ENCODE data around the gene CDK14. TPM values are rescaled to one million over a fixed set of nuclear protein-coding genes. Genes with fewer than 3 reads are reported as not detected.
A peak's percentile ranks its signal among the peaks of the same experiment; 100 is the strongest.

CDK14 gene
- polyA plus RNA-seq, 1 donor from 2014 or later = 25.1 TPM

DNA sequence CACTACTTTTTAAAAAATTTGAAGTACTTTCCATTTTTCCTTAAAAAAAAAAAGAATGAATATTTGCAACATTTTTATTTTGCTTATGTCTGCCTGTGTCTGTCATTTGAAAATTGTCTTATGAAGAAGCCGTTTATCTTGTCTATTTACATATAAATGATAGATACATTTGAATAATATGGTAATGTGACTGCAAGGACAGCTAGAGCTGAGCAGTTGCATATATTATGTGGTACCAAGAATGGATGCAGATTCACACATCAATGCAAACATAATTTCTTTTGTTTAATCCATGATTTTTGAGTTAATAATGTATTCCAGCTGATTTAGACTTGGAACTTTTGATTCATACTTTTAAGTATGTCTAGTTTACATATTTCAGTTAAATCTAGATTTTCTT lies 268.0 kb downstream of the CDK14 start:
- Histone ChIP-seq H2AFZ (ENCODE audit: low read depth, low read length) (no peak overlapping the region), H3K4me2 (ENCODE audit: low read length) (no peak overlapping the region), H3K79me2 (replicated peaks; ENCODE audit: insufficient read depth, low read length) (no peaks in the 10 kb centered on the region), H3K27ac (ENCODE audit: low read length) (peak overlapping the region; percentile 48), H4K20me1 (ENCODE audit: insufficient read depth) (no peaks in the 10 kb centered on the region), H3K4me3 (ENCODE audit: low read length) (peak overlapping the region; percentile 16), H3K27me3 (ENCODE audit: insufficient read depth, low read depth, low read length) (no peaks in the 10 kb centered on the region), H3F3A (ENCODE audit: insufficient read depth, low read length, poor library complexity, severe bottlenecking) (no peaks in the 10 kb centered on the region), H3K36me3 (ENCODE audit: insufficient read depth, low read length) (no peaks in the 10 kb centered on the region), H3K9me2 (ENCODE audit: insufficient read depth, low read length) (no peaks in the 10 kb centered on the region), H3K9me3 (ENCODE audit: low read length) (no peaks in the 10 kb centered on the region), H3K9ac (ENCODE audit: low read length) (no peak overlapping the region)
- TF ChIP-seq EP300 (conservative IDR thresholded peaks at IDR 0.05; ENCODE audit: poor library complexity, severe bottlenecking) (peak; percentile 66), POLR2AphosphoS5 (IDR thresholded peaks at IDR 0.05) (peak; percentile 43), EZH2 (IDR thresholded peaks at IDR 0.05; ENCODE audit: borderline replicate concordance, insufficient read depth, low read length, poor library complexity, severe bottlenecking) (no peak)

DNA sequence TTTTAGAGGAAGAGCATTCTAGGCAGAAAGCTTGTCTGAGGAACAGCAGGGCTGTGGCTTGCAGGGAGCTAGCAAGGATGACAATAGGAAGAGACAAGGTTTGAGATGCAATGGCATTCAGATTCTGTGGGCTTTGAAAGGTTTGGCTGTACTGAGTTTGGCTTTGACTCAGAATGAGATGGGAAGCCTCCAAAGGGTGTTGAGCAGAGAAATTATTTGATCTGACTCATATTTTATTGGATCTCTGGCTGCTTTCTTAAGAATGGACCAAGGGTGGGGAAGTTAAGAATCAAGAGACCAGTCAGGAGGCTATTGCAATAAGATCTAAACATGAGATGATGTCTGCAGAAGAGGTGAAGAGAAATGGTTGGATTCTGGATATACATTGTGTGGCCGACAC lies 273.2 kb downstream of the CDK14 start:
- Histone ChIP-seq H3K27me3 (ENCODE audit: insufficient read depth, low read depth, low read length) (no peaks in the 10 kb centered on the region), H3K9me2 (ENCODE audit: insufficient read depth, low read length) (no peaks in the 10 kb centered on the region), H3K27ac (ENCODE audit: low read length) (no peak overlapping the region), H3K4me3 (ENCODE audit: low read length) (no peak overlapping the region), H3K9me3 (ENCODE audit: low read length) (no peaks in the 10 kb centered on the region), H3F3A (ENCODE audit: insufficient read depth, low read length, poor library complexity, severe bottlenecking) (no peaks in the 10 kb centered on the region), H2AFZ (ENCODE audit: low read depth, low read length) (no peak overlapping the region), H3K79me2 (replicated peaks; ENCODE audit: insufficient read depth, low read length) (no peaks in the 10 kb centered on the region), H3K36me3 (ENCODE audit: insufficient read depth, low read length) (no peaks in the 10 kb centered on the region), H3K4me2 (ENCODE audit: low read length) (no peak overlapping the region), H3K9ac (ENCODE audit: low read length) (no peak overlapping the region), H4K20me1 (ENCODE audit: insufficient read depth) (no peaks in the 10 kb centered on the region)
- no peak for TF ChIP-seq RAD21 (conservative IDR thresholded peaks at IDR 0.05)
- no peak for TF ChIP-seq POLR2AphosphoS5 (IDR thresholded peaks at IDR 0.05)
- TF ChIP-seq, protein P1, sequence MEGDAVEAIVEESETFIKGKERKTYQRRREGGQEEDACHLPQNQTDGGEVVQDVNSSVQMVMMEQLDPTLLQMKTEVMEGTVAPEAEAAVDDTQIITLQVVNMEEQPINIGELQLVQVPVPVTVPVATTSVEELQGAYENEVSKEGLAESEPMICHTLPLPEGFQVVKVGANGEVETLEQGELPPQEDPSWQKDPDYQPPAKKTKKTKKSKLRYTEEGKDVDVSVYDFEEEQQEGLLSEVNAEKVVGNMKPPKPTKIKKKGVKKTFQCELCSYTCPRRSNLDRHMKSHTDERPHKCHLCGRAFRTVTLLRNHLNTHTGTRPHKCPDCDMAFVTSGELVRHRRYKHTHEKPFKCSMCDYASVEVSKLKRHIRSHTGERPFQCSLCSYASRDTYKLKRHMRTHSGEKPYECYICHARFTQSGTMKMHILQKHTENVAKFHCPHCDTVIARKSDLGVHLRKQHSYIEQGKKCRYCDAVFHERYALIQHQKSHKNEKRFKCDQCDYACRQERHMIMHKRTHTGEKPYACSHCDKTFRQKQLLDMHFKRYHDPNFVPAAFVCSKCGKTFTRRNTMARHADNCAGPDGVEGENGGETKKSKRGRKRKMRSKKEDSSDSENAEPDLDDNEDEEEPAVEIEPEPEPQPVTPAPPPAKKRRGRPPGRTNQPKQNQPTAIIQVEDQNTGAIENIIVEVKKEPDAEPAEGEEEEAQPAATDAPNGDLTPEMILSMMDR (IDR thresholded peaks at IDR 0.05; ENCODE audit: poor library complexity, severe bottlenecking) = no peak
- no peak for TF ChIP-seq EZH2 (IDR thresholded peaks at IDR 0.05; ENCODE audit: borderline replicate concordance, insufficient read depth, low read length, poor library complexity, severe bottlenecking)
- no peak for TF ChIP-seq EP300 (conservative IDR thresholded peaks at IDR 0.05; ENCODE audit: poor library complexity, severe bottlenecking)
- TF ChIP-seq TAF1 (IDR thresholded peaks at IDR 0.05; ENCODE audit: low read depth) = no peak
- TF ChIP-seq MXI1 (conservative IDR thresholded peaks at IDR 0.05; ENCODE audit: poor library complexity, severe bottlenecking) = no peak
- TF ChIP-seq SMC3 (conservative IDR thresholded peaks at IDR 0.05; ENCODE audit: poor library complexity) = no peak
- TF ChIP-seq REST (IDR thresholded peaks at IDR 0.05; ENCODE audit: borderline replicate concordance) = no peak
